GM12874 (cell line): ENCODE results near the gene MYOF.

Experiments used
- TF ChIP-seq, protein P1 (sequence below): IDR thresholded peaks from 2 replicates; pipeline ENCODE4 v1.5.1; 2011; ENCODE audit warnings: low read depth, mild to moderate bottlenecking, control low read depth, low read length, moderate library complexity; ENCODE audit not compliant: insufficient read depth

Gene MYOF

GRCh38 chr10:93393211-93393610 is 88.9 kb downstream of the MYOF start:
- TF ChIP-seq, protein P1, sequence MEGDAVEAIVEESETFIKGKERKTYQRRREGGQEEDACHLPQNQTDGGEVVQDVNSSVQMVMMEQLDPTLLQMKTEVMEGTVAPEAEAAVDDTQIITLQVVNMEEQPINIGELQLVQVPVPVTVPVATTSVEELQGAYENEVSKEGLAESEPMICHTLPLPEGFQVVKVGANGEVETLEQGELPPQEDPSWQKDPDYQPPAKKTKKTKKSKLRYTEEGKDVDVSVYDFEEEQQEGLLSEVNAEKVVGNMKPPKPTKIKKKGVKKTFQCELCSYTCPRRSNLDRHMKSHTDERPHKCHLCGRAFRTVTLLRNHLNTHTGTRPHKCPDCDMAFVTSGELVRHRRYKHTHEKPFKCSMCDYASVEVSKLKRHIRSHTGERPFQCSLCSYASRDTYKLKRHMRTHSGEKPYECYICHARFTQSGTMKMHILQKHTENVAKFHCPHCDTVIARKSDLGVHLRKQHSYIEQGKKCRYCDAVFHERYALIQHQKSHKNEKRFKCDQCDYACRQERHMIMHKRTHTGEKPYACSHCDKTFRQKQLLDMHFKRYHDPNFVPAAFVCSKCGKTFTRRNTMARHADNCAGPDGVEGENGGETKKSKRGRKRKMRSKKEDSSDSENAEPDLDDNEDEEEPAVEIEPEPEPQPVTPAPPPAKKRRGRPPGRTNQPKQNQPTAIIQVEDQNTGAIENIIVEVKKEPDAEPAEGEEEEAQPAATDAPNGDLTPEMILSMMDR, result no peak

DNA sequence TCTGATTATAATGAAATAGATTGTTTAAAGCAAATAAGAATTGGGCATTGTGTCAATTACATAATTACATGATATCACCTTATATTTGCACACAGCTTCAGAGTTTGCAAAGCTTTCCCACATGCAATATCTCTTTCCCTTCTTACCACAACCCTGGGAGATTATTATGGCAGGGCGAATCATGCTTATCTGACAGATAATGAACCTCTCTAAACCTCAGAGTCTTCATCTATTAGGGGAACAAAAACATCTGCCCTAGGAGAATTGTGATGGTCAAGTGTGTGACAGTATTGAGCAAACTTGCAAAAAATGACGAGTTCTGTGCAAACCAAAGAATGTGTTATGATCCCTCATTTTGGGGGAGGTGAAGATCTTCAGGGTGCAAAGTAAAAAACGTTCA is 90.0 kb downstream of the MYOF start:
- TF ChIP-seq, protein P1, result no peak

GRCh38 chr10:93390306-93391090 is 91.6 kb downstream of the MYOF start:
- TF ChIP-seq, protein P1, result no peak

DNA sequence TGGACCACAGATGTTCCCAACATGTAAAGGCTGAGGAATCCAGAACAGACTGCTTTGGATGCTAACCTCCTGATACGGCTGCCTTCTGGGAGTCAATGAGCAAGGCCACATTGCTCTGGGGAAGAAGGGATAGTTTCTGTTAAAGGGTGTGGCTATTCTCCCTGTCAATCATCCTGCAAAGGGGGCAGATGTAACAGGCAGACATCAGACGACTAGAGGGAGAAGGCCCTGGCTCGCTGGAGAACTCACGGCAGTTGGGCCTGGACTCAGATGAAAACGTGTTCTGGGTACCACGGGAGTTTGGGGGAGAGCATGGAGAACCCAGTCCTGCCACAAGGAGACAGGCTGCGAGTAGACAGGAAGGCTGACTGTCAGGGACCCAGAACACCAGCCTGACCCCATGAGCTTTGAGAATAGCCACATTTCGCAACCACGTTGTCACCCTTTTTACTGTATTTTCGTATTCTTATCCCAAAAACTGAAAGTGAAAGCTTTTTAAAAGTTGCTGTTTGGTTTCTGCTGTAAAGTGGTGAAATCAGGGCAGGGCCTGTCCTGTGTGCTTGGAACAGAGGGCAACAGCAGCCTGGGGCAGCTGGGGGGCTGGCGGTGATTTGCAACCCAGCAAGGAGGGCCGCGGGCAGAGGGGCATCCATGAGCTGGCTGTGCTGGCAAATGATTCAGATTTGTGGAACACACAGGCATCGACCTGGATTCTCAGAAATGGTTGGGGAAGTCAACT is 95.3 kb downstream of the MYOF start:
- TF ChIP-seq, protein P1, result no peak

DNA sequence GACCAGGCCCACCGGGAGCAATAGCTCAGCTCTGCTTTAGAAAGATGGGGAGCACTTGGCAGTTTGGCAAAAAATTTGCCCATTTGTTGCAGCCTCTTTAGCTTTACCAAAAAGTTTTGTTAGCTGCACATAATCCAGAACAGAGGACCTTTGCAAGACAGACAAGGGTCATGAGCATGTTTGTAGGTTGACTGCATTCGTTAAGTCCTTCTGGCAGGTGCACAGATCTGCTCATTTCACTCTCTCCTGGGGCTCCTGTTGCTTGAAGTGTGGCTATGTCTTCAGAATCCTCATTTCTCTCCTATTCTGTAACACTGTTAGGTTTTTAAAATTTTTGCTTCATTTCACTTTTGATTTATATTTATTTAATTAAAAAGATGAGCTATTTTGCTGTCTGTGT is 96.8 kb downstream of the MYOF start:
- TF ChIP-seq, protein P1, result no peak

- TF ChIP-seq, protein P1, result no peak
These were observed 98.1 kb downstream of the MYOF start for GRCh38 chr10:93384006-93384405.

DNA sequence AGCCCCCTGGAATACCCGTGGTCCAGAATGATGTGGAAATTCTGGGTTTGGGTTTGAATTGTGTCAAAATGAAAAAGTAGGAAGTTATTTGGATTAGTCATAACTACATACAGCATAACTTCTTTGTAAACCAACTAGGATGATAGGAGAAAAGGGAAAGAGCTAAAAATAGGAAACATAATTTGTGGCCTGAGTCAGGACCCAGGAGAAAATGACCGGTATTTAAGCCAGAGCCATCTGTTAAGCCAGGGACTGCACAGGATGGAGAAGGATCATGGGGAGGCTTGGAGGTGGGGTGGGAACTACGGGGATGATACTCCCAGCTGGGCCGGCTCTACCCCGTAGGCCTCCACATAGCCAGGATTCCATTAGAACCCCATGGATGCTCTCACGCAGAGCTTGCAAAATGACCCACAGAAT is 98.6 kb downstream of the MYOF start:
- TF ChIP-seq, protein P1, result no peak
